ENCODE results near the gene DNAJB4.
A peak's percentile ranks its signal among the peaks of the same experiment; 100 is the strongest.
"Not testable (repeated sequence)": the region's sequence is repeated elsewhere in the genome, so short reads cannot be mapped to it uniquely, and the experiment has no call there.

Gene DNAJB4

DNA sequence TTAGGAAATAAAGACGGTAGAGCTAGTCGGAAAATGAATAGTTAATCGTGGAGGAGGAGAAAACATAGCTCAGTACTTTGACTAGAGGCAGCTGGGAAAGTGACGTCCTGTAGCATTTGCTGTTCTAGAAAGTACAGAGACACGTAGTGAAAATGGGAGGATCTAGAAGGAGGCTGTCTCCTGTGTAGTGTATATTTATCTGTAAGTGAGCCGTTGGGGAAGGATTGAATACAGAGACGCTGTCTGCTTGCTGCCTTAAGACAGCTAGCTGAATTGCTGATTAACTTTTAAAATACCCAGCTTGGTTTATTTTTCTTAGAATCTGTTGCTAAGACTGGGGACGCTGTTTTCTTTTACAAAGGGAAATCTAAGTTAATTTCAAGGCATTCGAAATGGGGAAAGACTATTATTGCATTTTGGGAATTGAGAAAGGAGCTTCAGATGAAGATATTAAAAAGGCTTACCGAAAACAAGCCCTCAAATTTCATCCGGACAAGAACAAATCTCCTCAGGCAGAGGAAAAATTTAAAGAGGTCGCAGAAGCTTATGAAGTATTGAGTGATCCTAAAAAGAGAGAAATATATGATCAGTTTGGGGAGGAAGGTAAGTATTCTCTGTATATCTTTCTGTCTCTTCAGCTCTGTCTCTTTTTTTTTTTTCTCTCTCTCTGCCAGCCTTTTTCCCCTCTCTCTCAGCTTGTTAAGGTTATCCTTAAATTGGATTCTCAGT, at the start of gene DNAJB4:
TSS of gene DNAJB4 (plus strand) at position 221 of the 729 bp plus-strand sequence. CDS start at position 393, 172 bp downstream.
- DNase-seq (ENCODE audit: low spot score) = peak; percentile 83

DNA sequence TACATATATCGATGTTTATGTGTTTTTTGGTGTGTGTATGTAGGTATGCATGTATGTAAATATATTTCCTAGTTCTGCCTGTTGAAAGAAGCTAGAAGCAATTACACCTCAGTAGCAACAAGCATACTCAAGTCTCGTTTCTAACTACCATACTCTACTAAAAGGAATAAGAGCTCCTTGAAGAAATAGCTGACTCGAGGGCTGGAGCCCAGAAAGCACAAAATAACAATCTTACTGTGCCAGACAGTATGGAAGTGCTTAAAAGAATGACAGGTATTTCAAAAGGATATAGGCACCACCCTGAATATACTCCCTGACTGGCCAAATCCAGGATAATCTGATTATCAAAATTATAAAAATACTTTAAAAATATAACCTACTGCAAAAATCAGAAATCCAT, 49.0 kb upstream of the DNAJB4 start:
- no peak for DNase-seq (ENCODE audit: low spot score)

DNA sequence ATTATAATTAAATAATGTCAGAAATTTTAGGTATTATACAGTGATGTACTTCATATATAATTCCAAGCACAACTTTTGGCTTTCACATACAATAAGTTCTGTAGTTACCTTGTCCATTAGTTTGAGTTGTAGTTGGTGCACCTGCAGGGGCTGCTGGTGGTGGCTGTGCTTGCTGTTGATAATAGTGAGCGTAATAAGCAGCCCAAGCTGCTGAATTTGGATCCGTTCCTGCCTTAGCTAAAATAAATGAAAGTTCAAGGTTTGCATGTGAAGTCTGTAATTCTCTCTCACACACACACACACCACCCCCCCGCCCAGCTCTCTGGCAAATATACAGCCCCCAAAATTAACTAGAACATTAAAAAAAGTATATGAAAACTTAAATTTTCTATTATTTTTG, 48.3 kb upstream of the DNAJB4 start:
- DNase-seq (ENCODE audit: low spot score) = no peak

DNA sequence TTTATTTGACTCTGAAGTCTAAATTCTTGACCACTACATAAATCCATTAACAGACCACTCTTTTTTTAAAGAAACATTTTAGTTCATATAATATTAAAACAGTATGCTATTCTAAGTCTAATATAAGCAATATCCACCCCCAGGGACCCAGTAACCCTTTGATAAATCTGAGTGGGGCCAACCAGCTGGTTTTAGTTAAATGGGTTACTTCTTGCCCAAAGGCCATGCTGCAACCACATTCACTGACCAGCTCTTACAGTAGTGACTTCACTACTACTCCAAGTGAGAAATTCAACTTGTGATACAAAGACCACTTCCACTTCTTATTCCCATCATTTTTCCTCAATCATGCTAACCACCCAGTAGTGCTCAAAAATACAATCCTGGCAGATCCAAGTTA, 46.3 kb upstream of the DNAJB4 start:
- DNase-seq (ENCODE audit: low spot score) = no peak

DNA sequence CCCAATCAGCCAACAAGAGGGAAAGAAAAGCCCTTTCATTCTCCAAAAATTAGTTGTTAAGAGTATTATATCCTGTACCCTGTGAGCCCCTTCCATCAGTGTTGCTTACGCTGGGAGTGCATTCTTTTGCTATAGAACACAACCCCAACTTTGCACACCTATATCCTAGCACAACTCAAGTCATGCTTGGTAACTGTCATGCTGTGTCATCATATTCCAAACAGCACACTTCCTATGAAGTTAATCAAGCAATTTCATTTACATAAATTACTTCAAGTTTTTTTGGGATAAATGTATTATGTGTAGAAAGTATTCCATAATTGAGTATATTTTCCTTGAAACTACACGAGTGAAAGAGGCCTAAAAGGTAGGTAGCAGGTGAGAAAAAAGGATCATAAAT, 45.9 kb upstream of the DNAJB4 start:
- no peak for DNase-seq (ENCODE audit: low spot score)

DNA sequence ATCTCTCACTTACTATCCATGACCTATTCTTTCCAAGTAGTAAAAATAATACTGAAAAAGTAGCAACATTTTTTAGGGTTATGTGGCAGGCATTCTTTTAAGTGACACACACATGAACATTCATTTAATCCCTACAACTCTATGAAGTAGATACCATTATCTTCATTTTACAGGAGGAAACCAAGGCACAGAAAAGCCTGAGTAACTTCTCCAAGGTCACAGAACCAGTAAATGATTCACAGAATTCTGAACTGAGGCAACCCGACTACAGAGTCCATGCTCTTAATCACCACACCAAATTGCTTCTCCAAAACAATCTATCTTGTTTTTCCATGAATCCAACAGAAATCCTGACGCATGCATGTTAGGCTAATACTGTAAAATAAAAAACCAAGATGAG, 43.3 kb upstream of the DNAJB4 start:
- DNase-seq (ENCODE audit: low spot score) = no peak

DNA sequence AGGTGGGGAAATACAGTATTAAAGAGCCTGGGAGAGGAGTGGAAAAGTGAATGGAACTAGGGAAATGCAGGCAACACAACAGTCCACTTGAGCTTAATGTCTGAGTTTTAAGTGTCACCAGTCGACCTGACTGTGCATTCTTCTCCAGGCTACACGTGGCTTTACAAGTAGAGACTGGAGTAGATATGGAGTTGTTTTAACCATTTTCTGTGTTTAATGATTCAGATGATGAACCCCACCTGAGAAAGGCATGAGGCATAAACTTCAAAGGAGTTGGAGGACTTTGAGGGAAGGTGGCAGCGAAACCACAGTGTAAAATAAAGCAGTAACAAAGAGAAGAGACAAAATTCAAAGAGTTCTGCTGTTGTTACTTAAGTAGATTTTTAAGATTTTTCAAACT, 38.4 kb upstream of the DNAJB4 start:
- no peak for DNase-seq (ENCODE audit: low spot score)

DNA sequence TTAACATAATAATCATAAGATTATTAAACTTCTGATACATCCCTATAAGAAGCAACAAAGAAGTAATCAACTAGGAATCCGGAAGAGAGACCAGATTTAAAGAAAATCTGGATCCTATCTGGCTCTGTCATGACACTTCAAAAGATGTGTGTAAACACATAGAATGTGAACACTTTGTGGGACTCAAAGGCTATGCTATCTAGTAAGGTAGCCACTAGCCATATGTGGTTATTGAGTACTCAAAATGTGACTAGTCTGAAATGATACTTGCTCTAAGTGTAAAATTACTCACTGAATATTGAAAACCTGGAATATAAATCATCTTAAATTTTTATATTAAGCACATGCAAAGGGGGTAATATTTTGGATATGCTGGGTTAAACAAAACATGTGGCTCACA, 34.5 kb upstream of the DNAJB4 start:
- DNase-seq (ENCODE audit: low spot score) = no peak

DNA sequence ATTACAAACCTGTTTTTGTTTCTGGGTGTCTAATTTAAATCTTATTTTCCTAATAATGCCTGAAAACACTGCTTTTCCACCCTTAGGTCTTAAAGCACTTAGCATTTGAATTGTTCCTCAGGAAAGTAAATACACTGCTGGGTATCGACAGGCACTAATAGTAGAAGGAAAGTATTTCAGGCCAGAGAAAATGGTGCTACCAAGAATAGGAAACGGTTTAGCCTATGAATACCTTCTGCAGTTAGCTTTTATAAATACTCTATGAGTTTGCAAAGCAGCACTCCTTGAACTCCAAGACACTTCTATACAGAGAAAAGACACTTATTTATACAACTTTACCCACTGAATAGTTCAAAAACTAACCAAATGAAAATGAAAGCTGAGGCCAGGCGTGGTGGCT, 32.7 kb upstream of the DNAJB4 start:
- no peak for DNase-seq (ENCODE audit: low spot score)

DNA sequence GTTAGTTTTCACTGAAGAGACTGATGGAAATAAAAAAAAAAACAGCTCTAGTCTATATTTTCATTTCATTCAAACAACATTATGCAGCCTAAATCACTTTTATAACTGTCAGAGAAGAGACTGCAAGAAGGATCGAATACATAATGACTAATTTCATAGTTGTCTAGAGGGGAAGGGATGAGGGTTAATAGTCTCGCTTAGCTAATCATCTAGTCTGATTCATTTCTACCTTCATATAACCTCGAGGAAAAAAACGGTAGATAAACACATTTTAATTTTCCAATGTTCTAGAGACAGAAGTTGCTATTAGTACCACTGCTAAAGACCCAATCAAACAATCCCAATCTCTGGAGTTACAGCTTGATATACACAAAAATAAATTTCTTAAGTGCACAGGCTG, 29.4 kb upstream of the DNAJB4 start:
- no peak for DNase-seq (ENCODE audit: low spot score)

DNA sequence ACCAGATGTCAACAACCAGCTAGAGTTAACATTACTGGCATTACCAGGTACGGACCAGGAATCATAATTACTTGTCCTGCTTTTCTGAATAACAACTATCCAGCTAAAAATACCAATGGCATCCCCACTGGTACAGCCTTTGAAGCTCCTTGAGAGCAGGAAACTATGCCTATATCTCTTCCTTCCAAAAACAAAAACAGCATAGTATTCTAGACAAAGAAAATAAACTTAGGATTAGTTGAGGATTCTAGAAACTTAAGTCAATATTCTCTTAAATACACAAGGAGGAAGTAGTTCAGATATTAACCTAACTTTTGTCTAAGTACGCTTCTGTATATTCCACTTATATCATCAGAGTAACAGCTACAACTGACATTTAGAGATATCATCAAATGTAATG, 28.8 kb upstream of the DNAJB4 start:
- no peak for DNase-seq (ENCODE audit: low spot score)

DNA sequence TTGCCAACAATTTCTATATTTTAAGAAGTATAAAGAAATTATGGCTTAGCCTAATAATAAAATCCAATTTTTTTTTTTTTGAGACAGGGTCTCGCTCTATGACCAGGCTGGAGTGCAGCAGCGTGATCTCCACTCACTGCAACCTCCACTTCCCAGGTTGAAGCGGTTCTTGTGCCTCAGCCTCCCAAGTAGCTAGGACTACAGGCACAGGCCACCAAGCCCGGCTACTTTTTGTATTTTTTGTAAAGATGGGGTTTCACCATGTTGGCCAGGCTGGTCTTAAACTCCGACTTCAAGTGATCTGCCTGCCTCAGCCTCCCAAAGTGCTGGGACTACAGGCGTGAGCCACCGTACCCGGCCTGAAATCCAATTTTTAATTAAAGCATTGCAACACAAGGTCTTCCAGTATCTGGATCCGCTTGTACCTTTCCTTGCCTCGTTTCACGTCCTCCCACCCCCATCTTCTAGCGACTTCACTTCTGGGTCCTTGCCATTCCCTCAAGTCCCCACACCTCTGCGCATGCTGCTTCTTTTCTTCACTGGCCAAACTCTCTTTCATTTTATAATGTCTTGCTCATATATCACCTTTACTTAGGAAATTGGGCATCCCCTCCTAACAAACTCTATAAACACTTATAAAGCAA, 28.2 kb upstream of the DNAJB4 start:
- DNase-seq (ENCODE audit: low spot score) = no peak

DNA sequence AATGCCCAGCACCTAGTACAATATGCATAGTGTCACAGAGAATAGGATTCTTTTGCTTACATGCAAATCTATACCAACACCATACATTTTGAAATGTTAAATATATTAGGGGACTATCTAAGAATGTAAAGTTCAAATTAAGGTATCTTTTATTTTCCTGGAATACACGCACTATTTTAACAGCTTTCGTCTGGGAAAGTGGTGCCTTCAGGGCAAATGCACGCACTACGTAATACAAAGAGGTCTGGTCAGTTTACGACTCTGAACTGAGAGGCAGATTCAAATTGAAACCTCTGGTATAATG, 26.8 kb upstream of the DNAJB4 start:
- no peak for DNase-seq (ENCODE audit: low spot score)

DNA sequence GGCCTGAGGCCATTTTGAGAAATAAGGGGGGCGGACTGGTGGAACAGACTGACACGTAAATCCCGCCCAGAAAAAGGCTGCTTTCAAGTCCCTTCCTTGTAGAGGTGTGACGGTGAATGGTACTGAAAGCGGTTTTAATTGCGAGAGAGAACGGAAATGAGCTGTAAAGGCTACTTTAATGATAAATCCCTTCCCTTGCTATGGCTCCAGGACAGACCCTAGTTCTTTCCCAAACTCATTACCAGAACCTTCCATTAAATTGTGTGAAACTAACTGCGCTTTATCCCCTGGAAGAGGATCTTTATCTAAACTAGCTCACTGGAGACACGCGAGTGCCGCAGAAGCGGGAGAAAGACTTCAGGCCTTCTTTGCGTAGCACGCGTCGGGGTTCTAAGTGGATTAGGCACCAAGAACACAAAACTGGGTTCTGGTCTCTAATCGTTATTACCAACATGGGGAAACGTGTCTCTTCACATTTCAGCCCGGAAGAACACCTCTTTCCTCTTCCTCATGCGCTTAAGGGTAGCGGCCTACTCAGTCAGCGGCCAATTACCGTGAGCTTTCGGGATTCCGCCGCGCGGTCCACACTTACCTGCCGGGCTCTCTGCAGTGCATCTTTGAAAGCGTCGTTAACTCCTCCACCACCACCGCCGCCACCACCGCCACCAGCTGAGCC, 26.3 kb upstream of the DNAJB4 start:
- DNase-seq (ENCODE audit: low spot score) = peak; percentile 85

DNA sequence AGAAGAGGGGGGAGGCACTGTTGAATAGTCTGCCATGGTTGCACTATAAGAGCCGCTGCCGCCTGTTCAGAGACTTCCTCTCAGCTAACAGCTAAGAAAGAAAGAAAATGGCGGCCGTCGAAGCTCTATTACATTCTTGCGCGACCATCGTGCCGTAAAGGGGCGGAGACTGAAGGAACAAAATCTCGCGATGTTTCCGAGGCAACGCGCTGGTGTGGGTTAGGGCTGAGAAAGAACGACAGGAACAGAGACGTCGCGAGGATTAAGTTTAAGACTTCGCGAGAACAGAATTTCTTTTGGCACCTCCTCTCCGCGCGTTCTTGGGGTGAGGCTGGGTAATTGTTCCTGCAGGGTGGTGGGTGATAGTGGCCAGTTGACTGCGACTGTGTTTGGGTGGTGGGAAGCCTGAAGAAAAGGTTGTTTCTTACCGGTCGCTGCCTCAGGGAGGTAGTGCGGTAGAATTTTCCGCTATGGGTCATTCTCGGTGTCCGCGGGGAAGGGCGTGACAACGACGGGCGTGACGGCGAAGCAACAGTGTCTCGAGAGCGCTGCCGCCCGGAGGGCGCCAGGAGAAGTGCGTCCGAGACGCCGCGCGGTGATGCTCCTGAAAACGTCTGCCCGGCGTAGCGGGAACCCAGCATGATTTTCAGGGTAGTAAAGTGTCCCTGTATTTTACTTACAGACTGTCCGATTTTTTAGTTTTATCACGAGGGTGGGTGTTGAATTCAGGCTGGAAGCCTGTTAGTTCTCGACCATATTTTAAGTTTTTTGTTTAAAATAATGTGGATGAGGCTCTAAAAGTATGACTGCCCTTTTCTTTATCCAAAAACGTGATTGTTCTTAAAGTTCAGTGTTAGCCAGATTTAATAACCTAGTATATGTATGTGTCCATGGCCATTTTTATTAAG, 25.5 kb upstream of the DNAJB4 start, which contains the start of gene FUBP1:
TSS of gene FUBP1 (minus strand) at position 104 of the 908 bp plus-strand sequence. CDS start at position 36, 68 bp downstream.
- DNase-seq (ENCODE audit: low spot score) = peak; percentile 97

DNA sequence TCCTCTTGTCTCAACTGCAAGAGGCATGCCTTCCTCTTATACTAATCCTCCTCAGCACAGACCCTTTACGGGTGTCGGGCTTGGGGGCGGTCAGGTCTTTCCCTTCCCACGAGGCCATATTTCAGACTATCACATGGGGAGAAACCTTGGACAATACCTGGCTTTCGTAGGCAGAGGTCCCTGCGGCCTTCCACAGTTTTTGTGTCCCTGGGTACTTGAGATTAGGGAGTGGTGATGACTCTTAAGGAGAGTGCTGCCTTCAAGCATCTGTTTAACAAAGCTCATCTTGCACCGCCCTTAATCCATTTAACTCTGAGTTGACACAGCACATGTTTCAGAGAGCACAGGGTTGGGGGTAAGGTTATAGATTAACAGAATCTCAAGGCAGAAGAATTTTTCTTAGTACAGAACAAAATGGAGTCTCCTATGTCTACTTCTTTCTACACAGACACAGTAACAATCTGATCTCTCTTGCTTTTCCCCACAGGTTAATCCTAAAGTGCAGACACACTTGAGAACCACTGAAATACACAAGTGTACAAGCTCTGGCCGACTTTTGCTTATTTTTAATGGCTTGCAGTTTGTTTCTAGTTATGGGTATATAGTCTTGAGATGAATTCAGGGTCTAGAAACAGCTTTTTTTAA, 21.3 kb upstream of the DNAJB4 start:
- not testable (repeated sequence) for DNase-seq (ENCODE audit: low spot score)

DNA sequence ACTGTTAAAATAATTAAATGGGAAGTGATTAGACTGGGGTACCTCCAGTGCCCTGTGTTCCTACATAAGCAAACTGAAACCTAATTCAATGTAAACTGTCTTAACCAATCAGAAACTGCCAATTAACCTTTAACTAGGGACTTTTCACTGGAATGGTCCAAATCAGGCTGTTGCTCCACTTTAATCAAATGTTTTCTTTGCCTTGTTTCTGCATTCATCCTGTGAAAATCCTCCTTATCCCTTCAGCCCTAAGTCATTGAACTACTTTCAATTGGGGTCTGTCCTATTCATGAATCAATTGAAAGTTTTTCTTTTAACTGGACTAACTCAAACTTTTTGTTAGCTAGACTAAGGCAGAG, 20.8 kb upstream of the DNAJB4 start:
- DNase-seq (ENCODE audit: low spot score) = no peak

DNA sequence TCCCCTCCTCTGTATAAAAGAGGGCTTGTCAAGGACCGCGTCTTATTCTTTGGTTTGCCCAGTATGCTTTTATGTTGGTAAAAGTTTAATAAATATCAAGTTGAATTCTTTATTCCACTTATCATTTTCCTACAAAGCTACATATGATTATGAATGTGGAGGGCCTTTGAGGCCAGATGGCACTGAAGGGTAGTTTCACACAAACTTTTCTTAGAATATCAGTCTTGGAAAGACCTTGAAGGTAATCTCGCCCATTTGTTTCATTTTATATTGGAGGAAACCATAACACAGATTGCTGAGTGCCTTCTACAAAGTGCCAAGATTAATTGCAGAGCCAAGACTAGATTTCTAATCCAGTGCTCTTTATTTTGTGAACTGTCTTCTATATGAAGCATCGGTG, 20.1 kb upstream of the DNAJB4 start:
- DNase-seq (ENCODE audit: low spot score) = no peak

DNA sequence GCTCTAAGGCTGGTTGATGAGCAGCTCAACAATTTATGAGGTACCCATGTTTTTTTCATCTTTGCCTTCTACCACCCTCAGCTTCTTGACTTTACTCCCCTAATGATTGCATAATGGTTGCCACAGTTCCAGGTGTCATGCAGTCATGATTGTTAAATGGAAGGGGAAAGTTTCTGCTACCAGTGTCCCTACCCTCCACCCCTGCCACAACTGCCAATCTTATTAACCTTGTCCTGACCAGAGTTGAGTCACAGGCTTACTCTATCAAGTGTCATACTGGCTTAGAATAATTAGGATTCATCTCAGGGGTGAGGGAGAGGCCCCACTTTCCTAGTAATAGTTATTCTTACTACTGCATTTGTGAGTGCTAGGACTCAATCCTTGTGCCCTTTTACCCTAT, 17.9 kb upstream of the DNAJB4 start:
- DNase-seq (ENCODE audit: low spot score) = no peak

DNA sequence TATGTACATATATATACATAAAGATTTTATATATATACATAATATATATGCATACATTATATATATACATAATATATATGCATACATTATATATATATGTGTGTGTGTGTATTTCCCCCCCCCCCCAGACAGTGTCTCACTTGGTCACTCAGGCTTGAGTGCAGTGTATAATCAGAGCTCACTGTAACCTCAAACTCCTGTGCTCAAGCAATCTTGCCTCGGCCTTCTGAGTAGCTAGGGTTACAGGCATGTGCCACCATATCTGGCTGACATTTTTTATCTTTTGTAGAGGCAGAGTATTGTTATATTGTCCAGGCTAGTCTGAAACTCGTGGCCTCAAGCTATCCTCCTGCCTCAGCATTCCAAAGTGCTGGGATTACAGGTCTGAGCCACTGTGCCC, 16.8 kb upstream of the DNAJB4 start:
- no peak for DNase-seq (ENCODE audit: low spot score)

DNA sequence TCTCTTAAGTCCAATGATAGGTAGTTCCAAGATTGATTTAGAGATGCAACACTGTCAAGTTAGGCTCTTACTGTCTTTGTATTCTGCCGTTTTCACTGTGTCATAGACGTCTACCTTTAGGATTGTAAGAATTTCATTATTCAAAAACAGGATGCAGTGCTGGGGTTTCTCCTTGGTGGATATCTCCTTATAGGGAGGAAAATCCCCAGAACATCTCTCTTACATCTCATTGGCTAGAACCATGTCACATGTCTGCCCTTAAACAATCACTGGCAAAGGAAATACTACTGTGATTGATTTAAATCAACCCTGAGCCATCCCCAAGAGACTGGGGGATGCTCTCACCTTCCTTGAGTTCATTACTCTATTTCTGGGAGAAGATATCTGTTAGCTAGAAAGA, 15.0 kb upstream of the DNAJB4 start:
- DNase-seq (ENCODE audit: low spot score) = no peak

DNA sequence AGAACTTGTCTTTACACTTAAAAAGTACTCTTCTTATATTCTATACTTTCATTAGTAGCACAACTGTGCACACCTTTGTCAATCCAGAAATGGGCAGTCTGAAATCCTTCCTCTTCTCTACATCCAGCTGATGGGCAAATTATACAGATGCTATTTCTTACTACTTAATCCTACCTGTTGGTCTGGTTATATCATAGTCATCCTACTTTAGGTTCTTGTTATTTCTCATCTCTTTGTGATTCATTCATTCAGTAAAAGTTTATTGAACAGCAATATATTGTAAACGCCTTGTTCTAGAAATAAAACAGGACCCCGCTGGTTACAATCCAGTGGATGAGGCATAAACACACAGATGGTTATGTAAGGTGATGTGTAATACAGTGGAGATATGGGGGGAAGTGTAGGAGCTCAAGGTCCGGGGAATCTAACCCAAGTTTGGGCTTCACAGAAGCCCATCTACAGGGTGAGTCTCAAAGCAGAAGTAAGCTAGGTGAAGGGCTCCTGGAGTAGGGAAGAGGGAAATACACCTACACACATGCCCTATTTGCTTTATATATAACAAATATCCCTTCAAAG, 14.0 kb upstream of the DNAJB4 start:
- DNase-seq (ENCODE audit: low spot score) = no peak
